Measurements from ENCODE around the gene DNAJB4. TPM values are rescaled to one million over a fixed set of nuclear protein-coding genes. Genes with fewer than 3 reads are reported as not detected.

DNAJB4 gene
- total RNA-seq, 4 donors from 2014 or later: 16.8 to 30.2 (median 24.9) TPM

- TF ChIP-seq POLR2A (IDR thresholded peaks at IDR 0.05) (no peak), EP300 (IDR thresholded peaks at IDR 0.05) (no peak)
- Histone ChIP-seq H3K4me3 (no peak overlapping the region), H3K9me3 (no peaks in the 10 kb centered on the region), H3K4me1 (no peaks in the 10 kb centered on the region), H3K36me3 (no peaks in the 10 kb centered on the region), H3K27ac (no peak overlapping the region), H3K27me3 (no peaks in the 10 kb centered on the region)
- no peak for DNase-seq (ENCODE audit: low spot score in 2 of 2)
Observed at GRCh38 chr1:78054559-78054958, 49.8 kb downstream of the DNAJB4 start.

- Histone ChIP-seq H3K4me3 (no peak overlapping the region), H3K36me3 (no peaks in the 10 kb centered on the region), H3K9me3 (no peaks in the 10 kb centered on the region), H3K27me3 (no peaks in the 10 kb centered on the region), H3K4me1 (no peaks in the 10 kb centered on the region), H3K27ac (no peak overlapping the region)
- no peak for TF ChIP-seq POLR2AphosphoS5 (IDR thresholded peaks at IDR 0.05)
- no peak for TF ChIP-seq EP300 (IDR thresholded peaks at IDR 0.05)
- TF ChIP-seq, protein P1, sequence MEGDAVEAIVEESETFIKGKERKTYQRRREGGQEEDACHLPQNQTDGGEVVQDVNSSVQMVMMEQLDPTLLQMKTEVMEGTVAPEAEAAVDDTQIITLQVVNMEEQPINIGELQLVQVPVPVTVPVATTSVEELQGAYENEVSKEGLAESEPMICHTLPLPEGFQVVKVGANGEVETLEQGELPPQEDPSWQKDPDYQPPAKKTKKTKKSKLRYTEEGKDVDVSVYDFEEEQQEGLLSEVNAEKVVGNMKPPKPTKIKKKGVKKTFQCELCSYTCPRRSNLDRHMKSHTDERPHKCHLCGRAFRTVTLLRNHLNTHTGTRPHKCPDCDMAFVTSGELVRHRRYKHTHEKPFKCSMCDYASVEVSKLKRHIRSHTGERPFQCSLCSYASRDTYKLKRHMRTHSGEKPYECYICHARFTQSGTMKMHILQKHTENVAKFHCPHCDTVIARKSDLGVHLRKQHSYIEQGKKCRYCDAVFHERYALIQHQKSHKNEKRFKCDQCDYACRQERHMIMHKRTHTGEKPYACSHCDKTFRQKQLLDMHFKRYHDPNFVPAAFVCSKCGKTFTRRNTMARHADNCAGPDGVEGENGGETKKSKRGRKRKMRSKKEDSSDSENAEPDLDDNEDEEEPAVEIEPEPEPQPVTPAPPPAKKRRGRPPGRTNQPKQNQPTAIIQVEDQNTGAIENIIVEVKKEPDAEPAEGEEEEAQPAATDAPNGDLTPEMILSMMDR (IDR thresholded peaks at IDR 0.05): no peak
- TF ChIP-seq POLR2A (IDR thresholded peaks at IDR 0.05): no peak
- no peak for DNase-seq (ENCODE audit: low spot score in 2 of 2)
- WGBS: 50% methylated on average over 2 of the region's 2 CpGs
Observed at GRCh38 chr1:78054972-78055371, 50.2 kb downstream of the DNAJB4 start.

GRCh38 chr1:78055565-78056132, 50.9 kb downstream of the DNAJB4 start:
- Histone ChIP-seq H3K36me3 (no peaks in the 10 kb centered on the region), H3K27me3 (no peaks in the 10 kb centered on the region), H3K4me1 (no peaks in the 10 kb centered on the region), H3K4me3 (no peak overlapping the region), H3K9me3 (no peaks in the 10 kb centered on the region), H3K27ac (no peak overlapping the region)
- 57% methylated on average over 3 of the region's 3 CpGs for WGBS
- no peak for DNase-seq (ENCODE audit: low spot score in 2 of 2)
- no peak for TF ChIP-seq EP300 (IDR thresholded peaks at IDR 0.05)
- no peak for TF ChIP-seq POLR2A (IDR thresholded peaks at IDR 0.05)
- TF ChIP-seq, protein P1 (IDR thresholded peaks at IDR 0.05): no peak
- TF ChIP-seq POLR2AphosphoS5 (IDR thresholded peaks at IDR 0.05): no peak

DNA sequence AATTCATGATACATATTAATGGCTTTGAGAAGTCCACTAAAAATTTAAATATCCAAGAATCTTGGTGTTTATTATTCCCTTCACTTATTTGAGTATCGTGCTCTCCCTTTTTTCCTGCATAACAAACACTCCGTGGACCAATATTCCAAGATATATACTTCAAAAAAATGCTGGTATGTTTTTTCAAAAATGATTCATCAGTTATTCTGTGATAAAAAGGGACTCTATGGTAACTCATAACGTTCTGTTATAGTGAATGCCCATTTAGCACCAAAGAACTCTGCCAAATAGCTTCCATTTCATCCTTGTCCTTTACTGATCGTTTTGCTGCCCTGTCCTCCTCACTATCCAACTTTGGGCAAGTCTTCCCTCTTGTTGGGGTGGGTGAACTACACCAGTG, 53.9 kb downstream of the DNAJB4 start:
- TF ChIP-seq EP300 (IDR thresholded peaks at IDR 0.05): no peak
- TF ChIP-seq, protein P1 (IDR thresholded peaks at IDR 0.05): no peak
- TF ChIP-seq POLR2A (IDR thresholded peaks at IDR 0.05): no peak
- TF ChIP-seq POLR2AphosphoS5 (IDR thresholded peaks at IDR 0.05): no peak
- no peak overlapping the region for H3K4me3 ChIP-seq
- H3K4me1 ChIP-seq: no peaks in the 10 kb centered on the region
- no peaks in the 10 kb centered on the region for H3K27me3 ChIP-seq
- H3K27ac ChIP-seq: no peak overlapping the region
- no peaks in the 10 kb centered on the region for H3K9me3 ChIP-seq
- WGBS: 86% methylated on average over 4 of the region's 4 CpGs
- H3K36me3 ChIP-seq: no peaks in the 10 kb centered on the region
- no peak for DNase-seq (ENCODE audit: low spot score in 2 of 2)

- no peaks in the 10 kb centered on the region for H3K27me3 ChIP-seq
- no peak for TF ChIP-seq POLR2A (IDR thresholded peaks at IDR 0.05)
- TF ChIP-seq POLR2AphosphoS5 (IDR thresholded peaks at IDR 0.05): no peak
- TF ChIP-seq, protein P1 (IDR thresholded peaks at IDR 0.05): no peak
- TF ChIP-seq EP300 (IDR thresholded peaks at IDR 0.05): no peak
- H3K27ac ChIP-seq: no peak overlapping the region
- H3K4me1 ChIP-seq: no peaks in the 10 kb centered on the region
- no peaks in the 10 kb centered on the region for H3K36me3 ChIP-seq
- no peak overlapping the region for H3K4me3 ChIP-seq
- 83% methylated on average over 4 of the region's 4 CpGs for WGBS
- no peaks in the 10 kb centered on the region for H3K9me3 ChIP-seq
- DNase-seq (ENCODE audit: low spot score in 2 of 2): no peak
Observed at GRCh38 chr1:78060857-78061563, 56.3 kb downstream of the DNAJB4 start.

All from suprapubic skin (tissue), 4 donors.